ENCODE measurements around the gene PTPRA.
"Not testable (repeated sequence)": the region's sequence is repeated elsewhere in the genome, so short reads cannot be mapped to it uniquely, and the experiment has no call there.

The PTPRA gene

GRCh38 chr20:3041854-3042409 is 168.7 kb downstream of the PTPRA start:
- DNase-seq (ENCODE audit: low read depth in 2 of 2, low spot score in 1 of 2): no peak

- DNase-seq (ENCODE audit: low read depth in 2 of 2, low spot score in 1 of 2): no peak
Observed at GRCh38 chr20:3042625-3043024, 169.3 kb downstream of the PTPRA start.

- DNase-seq (ENCODE audit: low read depth in 2 of 2, low spot score in 1 of 2): no peak
Observed at GRCh38 chr20:3043322-3043721, 170.0 kb downstream of the PTPRA start, which contains the start of gene GNRH2. TSS of gene GNRH2 (plus strand) at chr20:3043622. CDS start at chr20:3044415, 793 bp downstream.

GRCh38 chr20:3044336-3044965 is 171.2 kb downstream of the PTPRA start:
- DNase-seq (ENCODE audit: low read depth in 2 of 2, low spot score in 1 of 2): no peak

GRCh38 chr20:3045042-3045815 is 171.9 kb downstream of the PTPRA start:
- DNase-seq (ENCODE audit: low read depth in 2 of 2, low spot score in 1 of 2): peak in 1 of 2 donors; percentile 21

GRCh38 chr20:3045816-3046676 is 172.8 kb downstream of the PTPRA start, which contains the start of gene MRPS26:
TSS of gene MRPS26 (plus strand) at chr20:3046052. CDS start at chr20:3046069, 17 bp downstream.
- DNase-seq (ENCODE audit: low read depth in 2 of 2, low spot score in 1 of 2): peak; percentile 35 to 55

GRCh38 chr20:3046677-3047462 is 173.6 kb downstream of the PTPRA start:
- DNase-seq (ENCODE audit: low read depth in 2 of 2, low spot score in 1 of 2): no peak

GRCh38 chr20:3047486-3048419 is 174.5 kb downstream of the PTPRA start:
- DNase-seq (ENCODE audit: low read depth in 2 of 2, low spot score in 1 of 2): no peak

GRCh38 chr20:3051385-3052019 is 178.2 kb downstream of the PTPRA start:
- no peak for DNase-seq (ENCODE audit: low read depth in 2 of 2, low spot score in 1 of 2)

GRCh38 chr20:3059489-3059888 is 186.2 kb downstream of the PTPRA start:
- DNase-seq (ENCODE audit: low read depth in 2 of 2, low spot score in 1 of 2): no peak

- DNase-seq (ENCODE audit: low read depth in 2 of 2, low spot score in 1 of 2): not testable (repeated sequence)
Observed at GRCh38 chr20:3064119-3064518, 190.8 kb downstream of the PTPRA start.

- no peak for DNase-seq (ENCODE audit: low read depth in 2 of 2, low spot score in 1 of 2)
Observed at GRCh38 chr20:3067139-3068014, 194.1 kb downstream of the PTPRA start.

- no peak for DNase-seq (ENCODE audit: low read depth in 2 of 2, low spot score in 1 of 2)
Observed at GRCh38 chr20:3068075-3068474, 194.8 kb downstream of the PTPRA start.

- no peak for DNase-seq (ENCODE audit: low read depth in 2 of 2, low spot score in 1 of 2)
Observed at GRCh38 chr20:3068986-3069900, 196.0 kb downstream of the PTPRA start.

- no peak for DNase-seq (ENCODE audit: low read depth in 2 of 2, low spot score in 1 of 2)
Observed at GRCh38 chr20:3070725-3071124, 197.4 kb downstream of the PTPRA start.

GRCh38 chr20:3071266-3071609 is 198.0 kb downstream of the PTPRA start:
- DNase-seq (ENCODE audit: low read depth in 2 of 2, low spot score in 1 of 2): no peak

Measured in stimulated activated CD8-positive, alpha-beta memory T cell treated with anti-CD3 and anti-CD28 coated beads, Interleukin-4, amount 100 ng/mL, for 1 hour (primary cell).